Hematopoietic multipotent progenitor cell treated with erythropoietin and hydrocortisone succinate and interleukin-3 and kit ligand, for 6 days (in vitro differentiated cells): ENCODE data around the gene PEAK1.
A peak's percentile ranks its signal among the peaks of the same experiment; 100 is the strongest.
"Not testable (repeated sequence)": the region's sequence is repeated elsewhere in the genome, so short reads cannot be mapped to it uniquely, and the experiment has no call there.

ENCODE experiments used
- DNase-seq: peaks from one replicate; pipeline ENCODE4 v3.0.0-alpha.2; 2015

Gene PEAK1

GRCh38 chr15:77425104-77425503 is 5.2 kb upstream of the PEAK1 start:
- DNase-seq: no peak

GRCh38 chr15:77421370-77421700 is 1.4 kb upstream of the PEAK1 start:
- DNase-seq: peak; percentile 45

- DNase-seq: peak; percentile 90
Measured at GRCh38 chr15:77420610-77421369, 886 bp upstream of the PEAK1 start, which contains the start of gene HMG20A. TSS of gene HMG20A (plus strand) at chr15:77420888. CDS start at chr15:77458408, 37,520 bp downstream.

GRCh38 chr15:77418966-77419835 is 703 bp downstream of the PEAK1 start:
- DNase-seq: peak; percentile 42

GRCh38 chr15:77418391-77418965 is 1.4 kb downstream of the PEAK1 start:
- DNase-seq: no peak

GRCh38 chr15:77417602-77418001 is 2.3 kb downstream of the PEAK1 start:
- no peak for DNase-seq

- no peak for DNase-seq
Measured at GRCh38 chr15:77416954-77417353, 3.0 kb downstream of the PEAK1 start.

- peak; percentile 27 for DNase-seq
Measured at GRCh38 chr15:77416148-77416455, 3.8 kb downstream of the PEAK1 start.

GRCh38 chr15:77415450-77416147 is 4.3 kb downstream of the PEAK1 start:
- peak; percentile 26 for DNase-seq

GRCh38 chr15:77414789-77415442 is 5.0 kb downstream of the PEAK1 start:
- DNase-seq: peak; percentile 73

GRCh38 chr15:77413699-77414349 is 6.1 kb downstream of the PEAK1 start:
- DNase-seq: peak; percentile 13

GRCh38 chr15:77412972-77413698 is 6.8 kb downstream of the PEAK1 start:
- peak; percentile 59 for DNase-seq

- DNase-seq: no peak
Measured at GRCh38 chr15:77411619-77411976, 8.3 kb downstream of the PEAK1 start.

- no peak for DNase-seq
Measured at GRCh38 chr15:77410701-77411618, 8.9 kb downstream of the PEAK1 start.

- DNase-seq: not testable (repeated sequence)
Measured at GRCh38 chr15:77410157-77410500, 9.8 kb downstream of the PEAK1 start.

GRCh38 chr15:77409259-77410156 is 10.4 kb downstream of the PEAK1 start:
- DNase-seq: peak; percentile 52

GRCh38 chr15:77406846-77407245 is 13.1 kb downstream of the PEAK1 start:
- DNase-seq: no peak

GRCh38 chr15:77406173-77406759 is 13.6 kb downstream of the PEAK1 start:
- DNase-seq: not testable (repeated sequence)
